NCI-H2029 (cell line): ENCODE measurements around the gene INSIG1.

ENCODE experiments used
- DNase-seq: peaks from one replicate; lab custom pipeline; 2025; lab: John Stamatoyannopoulos, UW

INSIG1 gene

DNA sequence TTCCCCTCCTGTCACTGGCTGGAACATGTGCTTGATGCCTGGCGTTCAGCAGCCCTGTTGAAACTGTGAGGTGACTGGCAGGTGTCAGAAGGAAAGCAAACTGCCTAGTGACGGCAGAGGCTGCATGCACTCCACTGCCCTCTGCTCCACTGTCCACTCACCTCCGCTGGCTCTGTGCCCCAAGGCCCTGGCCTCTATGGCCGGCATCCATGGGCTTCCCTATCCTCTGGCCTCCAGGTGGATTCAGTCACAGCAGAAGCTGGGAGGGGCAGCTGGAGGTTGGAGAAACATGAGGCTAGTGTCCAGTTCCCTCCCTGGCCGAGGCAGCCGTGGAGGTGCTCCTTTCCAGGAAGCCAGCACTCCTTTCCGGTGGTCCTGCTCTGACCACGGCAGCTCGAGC, 31.2 kb upstream of the INSIG1 start:
- DNase-seq, result no peak

DNA sequence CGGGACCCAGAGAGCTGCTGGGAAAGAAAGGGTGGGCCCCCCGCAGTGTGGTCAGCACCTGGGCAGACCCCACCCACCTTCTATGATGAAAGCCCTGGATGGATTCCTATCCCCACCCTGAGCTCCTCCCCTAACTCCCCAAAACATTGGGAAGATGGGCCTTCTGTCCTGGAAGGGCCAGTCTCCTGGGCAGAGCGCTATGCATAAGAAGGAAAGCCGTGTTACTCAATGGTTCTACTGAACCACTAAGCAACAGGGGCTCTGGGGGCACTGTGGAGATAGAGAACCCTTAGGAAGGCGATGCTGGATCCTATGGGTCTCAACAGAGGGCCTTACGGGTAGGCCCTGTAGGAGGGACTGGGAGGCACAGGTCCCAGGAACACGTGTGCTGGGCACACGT, 30.7 kb upstream of the INSIG1 start:
- DNase-seq, result no peak

DNA sequence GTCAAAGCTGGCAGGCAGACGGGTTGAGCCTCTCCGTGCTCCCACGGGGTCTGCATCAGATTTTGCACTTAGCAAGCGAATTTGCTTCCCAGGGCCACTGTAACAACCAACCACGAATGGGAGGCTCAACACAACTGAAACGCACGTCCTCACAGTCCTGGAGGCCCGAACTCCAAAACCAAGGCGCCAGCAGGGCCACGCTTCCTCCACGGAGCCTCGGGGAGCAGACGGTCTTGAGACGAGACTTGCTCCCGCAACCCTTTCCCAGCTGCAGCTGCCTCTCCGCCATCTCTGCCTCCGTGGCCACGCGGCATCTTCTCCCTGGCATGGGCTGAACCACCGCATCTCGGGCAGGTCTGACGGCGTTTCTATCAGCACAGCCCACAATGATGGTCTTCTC, 30.2 kb upstream of the INSIG1 start:
- no peak for DNase-seq

DNA sequence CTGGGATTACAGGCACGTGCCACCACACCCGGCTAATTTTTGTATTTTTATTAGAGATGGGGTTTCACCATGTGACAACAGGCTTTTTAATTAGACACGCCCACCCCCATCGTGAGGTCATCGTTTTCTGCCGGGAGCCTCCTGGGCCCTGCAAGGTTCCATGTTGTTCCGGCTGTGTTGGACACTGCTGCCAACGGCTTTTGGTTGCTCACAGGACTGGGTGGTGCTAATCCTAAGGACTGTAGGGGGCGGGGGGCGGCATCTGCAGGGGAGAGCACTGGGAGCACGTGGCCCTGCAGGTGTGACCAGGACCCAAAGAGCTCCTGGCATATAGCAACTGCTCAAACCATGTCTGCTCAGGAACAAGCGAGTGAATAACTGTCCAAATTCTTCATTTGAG, 29.5 kb upstream of the INSIG1 start:
- DNase-seq, result no peak

DNA sequence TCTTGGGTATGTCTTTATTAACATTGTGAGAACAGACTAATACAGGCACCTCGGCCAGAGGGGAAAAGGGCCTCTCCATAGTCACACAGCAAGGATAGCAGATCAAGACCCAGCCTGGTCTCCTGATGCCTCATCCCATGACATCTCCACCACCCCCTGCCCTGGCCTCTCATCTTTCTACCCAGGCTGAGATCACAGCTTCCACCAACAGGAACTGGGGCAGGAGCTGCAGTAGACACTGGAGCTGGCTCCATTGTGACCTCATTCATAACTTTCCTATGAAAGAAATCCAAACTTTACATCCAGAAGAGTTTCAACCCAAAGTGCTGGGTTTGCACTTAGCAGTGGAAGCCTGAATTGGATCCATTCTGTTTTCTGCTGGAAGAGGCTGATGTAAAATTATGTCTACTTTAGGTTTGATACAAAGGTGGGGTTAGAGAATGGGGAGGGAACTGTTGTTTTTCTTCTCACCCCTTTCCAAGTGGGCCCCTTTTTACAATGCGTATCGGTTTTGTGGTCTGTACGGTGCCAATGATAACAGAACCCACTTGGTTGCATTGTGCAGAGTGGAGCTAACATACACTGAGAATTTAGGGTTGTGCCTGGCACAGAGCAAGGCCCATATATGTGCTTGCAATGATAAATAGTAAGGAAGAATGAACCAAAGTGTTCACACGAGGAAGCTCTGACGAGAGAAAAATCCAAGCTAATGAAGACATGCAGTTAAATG, 28.6 kb upstream of the INSIG1 start:
- no peak for DNase-seq

DNA sequence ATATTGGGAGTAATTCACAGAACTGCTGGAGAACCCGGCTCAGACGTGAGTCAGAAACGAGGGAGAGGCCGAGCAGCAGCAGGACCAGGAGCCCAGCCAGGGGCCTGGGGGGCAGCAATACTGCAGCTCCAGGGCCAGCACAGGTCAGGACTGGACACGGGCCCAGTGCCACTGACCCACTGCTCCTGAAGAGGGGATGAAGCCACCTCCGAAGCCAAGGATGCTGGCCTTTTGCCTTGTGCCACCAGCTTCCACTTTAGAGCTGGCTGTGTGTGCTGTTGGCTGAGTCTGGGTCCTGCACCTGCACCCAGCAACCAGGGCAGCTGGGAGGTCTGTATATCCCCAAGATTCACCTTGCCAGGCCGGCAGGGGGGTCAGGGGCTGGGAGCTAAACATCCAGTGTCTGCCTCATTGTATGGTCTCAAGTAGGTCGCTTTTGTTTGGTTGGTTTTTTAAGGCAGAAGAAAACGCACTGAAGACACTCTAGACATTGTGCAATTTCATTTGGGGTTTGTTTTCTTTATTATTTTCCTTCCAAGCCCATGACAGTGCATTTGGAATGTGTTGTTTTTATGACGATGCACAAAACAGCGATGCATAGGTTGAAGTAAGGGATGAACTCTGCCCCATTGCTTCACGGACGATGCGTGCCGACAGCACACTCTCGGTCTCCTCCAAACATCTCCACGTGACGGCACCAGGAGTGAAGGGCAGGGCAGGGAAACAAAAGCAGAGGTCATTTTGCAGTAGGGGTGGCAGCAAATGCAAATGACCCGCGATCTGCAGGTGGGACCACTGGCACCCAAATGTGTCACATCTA, 27.7 kb upstream of the INSIG1 start:
- no peak for DNase-seq

DNA sequence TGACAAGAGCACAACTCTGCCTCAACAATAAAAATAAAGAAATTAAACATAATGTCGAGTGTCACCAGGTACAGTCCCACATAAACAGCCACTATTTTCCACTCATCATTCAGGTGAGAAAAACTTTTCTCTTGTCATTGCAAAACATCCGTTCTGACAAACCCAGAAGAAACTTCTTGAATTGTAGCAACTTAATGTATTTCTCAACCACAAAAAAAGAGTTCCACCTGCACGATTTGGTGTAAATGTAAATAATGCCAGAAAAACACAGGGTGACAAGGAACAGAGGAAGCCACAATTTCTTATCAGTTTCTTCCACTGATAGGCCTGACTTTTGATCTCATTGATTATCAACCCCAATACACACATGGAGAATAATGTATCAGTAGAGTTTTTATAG, 26.8 kb upstream of the INSIG1 start:
- DNase-seq, result no peak

DNA sequence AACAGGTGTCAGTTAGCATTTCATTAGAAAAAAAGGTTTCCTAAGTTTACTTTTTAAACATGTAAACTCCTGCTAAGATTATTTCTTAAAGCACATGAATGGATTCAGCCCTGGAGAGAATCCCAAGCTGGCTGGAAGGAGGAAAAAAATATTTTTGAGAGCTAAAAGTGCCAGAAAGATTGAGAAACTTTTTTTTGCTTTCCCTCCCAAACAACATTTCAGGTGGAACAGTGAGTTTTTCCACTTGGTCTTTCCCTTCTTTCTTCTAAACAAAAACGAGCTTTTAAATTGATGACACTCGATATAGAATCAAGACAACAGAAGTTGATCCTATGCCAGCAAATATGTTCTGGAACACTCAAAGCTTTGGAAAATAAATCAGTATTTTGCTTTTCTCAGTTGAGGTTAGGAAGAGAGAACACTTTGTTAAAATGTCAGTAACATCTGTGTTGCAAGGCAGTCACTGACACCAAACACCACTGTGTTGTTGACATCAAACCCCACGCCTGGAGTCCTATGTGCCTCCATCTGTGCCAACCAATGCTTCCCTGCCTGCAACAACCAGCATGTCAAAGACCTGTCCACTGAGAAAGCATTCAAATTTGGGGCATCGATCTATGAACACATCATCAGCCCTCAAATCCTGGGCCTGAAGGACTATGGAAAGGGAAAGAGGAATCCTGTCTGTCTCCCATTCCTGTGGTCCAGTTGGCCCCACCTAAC, 22.9 kb upstream of the INSIG1 start:
- DNase-seq, result no peak

DNA sequence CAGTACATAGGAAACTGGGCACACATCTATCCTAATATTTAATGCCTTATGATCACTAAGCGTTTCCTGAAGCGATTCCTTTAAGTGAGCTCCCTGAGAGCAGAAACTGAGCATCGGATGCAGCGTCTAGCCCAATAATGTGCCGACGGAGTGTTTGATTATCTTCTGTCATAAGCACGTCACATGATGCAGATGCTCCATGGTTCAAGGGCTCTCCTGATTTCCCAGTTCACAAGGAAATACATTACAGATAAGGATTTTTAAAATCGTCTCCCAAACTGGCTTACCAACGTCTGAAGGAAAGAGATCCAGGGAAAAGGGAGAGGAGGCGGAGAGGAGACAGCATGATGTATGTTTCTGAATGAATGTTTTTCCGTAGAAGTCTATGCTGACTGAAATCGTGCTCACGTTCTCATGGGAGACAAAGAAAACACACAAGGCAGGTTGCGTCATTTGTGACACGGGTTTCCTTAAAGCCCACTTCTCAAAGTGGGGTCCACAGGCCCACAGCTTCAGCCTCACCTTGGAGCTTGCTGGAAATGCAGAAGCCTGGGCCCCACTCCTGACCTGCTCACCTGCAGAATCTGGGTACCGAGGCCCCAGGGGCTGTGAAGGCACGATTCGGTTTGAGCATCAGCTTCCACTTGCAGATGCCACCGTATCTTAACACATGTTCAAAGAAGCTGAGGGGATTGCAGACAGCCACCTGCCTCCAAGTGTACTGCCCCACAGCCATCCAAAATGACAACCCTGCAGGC, 21.5 kb upstream of the INSIG1 start:
- no peak for DNase-seq

DNA sequence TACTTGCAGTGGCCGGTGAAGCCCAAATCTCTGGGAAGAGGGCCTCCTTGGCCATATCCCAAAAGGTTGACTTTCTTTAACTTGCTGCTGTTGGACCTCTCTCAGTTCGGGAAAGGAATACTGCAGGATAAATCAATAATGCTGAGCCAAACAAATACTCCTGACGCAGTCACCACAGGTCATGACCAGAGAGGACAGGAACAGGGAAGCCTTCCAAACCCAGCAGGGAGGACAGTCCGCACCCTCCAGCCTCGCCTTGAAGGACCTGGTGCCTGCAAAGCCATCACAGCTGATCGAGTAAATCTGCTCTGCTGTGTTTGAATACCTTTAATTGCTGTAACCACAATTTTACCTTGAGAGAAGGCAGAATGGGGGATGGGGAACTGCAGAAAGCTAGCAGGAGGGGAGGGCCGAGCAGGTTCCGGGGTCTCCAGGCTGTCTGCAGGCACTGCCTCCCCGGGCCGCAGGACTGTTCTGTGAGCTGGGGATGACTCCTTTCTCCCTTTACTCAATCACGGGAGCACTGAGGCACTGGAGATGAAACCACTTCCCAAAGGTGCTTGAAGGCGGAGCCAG, 20.8 kb upstream of the INSIG1 start:
- DNase-seq, result no peak

DNA sequence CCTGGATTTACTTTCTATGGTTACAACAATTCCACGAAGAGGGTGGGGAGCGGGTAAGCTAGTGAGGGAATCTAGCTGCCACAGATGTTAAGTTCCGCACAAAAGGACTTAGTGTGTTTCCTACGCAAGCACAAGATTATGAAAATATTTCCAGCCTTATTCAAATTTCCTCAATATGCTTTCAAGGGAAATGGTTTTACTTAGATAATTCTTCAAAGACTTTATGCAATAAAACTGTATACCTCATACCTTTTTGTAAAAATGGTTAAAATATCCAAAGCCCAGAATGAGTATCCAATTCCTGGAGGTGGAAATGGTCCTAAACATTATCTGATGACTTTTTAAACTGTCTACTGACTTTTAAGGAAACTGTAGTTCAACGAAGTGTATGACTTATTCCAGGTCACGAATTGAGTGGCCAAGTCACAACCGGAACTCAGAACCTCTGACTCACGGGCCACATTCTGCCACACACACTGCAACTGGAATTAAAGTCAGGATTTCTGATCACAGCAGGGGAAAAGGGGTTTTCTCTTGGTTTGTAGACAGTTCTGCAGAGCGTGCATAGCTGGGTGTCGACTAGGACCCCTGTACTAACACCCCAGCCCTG, 20.2 kb upstream of the INSIG1 start:
- no peak for DNase-seq

DNA sequence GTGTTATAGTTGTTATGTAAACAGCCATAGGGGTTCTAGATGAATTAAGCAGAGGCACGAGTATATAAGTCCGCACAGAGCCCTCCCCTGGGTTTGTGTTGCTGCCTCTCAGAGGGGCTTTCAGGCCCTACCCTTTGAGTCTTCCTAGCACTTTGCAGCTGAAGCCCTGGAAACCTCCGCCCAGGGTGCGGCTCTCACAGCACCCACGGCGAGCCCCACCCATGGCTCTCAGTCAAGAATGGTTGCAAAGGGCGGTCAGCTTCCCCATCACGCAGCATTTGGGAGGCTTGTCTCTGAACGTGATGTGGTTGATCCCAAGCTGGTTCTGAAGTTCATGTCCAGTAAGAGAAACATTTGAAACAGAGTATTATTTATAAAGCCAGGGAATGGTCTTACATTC, 18.8 kb upstream of the INSIG1 start:
- DNase-seq, result no peak

DNA sequence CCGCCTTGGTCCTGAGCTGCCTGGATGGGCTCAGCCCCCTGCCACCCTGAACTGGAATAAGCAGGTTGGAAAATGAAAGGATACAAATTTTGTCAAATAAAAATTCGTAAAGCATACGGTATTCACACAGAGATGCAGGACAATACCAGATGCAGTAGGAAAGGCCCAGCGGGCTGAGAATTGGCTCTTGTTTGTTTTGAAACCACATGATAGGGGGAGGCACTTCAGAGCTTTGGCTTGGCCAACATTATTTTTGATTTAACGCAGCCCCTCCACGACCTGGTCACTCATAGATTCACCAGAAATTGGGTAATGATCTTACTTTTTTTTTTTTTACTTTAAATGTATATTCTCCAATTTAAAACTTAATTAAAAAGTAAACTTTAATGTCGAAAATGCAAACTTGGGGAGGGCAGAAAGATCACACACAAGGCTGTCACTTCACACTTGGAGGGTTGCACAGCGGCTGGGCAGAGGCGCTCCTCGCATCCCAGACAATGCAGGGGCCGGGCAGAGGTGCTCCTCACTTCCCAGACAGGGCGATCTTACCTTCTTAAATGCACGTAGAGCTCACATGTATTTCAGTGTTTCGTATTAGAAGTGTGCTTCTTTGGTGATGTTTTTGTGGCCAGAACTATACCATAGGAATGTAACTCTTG, 17.8 kb upstream of the INSIG1 start:
- DNase-seq, result no peak

DNA sequence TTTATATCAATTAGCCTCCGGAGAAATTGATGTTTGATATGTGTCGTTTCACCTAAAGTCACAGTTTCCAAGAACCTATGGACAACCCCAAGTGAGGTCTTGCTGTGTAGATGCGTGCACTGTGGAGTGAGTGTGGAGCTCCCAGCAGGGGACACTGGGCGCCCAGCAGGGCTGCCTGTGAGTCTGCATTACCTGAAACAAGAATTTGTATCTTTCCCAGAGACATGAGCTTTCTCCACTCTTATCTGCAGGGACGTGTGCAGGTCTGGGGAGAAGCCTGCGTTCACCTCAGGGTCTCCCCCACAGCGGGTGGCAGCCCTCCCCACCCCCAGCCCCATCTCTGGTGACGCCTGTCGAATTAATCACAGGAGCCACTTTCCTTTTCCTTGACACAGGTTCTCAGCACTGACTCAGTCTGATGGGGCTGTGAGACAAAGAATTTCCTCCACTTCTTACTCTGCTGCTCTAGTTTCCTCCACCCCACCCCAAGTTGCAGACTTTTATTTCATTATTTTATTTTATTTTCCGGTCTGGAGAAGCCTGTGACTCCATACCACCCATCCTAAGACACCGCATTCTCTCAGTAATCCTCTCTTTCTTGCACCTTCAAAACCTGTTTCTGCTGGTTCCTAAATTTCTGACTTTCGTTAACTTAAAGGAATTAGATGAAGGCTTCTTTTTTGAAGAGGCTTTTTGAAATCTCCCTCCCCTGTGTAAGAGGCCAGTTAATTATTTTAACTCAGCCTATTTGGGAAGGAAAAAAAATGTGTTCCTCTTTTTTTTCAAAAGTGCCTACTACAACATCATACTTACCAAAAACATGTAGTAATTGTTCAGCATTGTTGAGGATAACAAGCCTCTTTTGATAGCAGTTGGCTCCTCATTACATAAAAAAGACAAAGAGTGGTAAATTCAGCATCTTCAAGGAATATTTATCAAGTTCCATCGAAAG, 17.0 kb upstream of the INSIG1 start:
- DNase-seq, result no peak

DNA sequence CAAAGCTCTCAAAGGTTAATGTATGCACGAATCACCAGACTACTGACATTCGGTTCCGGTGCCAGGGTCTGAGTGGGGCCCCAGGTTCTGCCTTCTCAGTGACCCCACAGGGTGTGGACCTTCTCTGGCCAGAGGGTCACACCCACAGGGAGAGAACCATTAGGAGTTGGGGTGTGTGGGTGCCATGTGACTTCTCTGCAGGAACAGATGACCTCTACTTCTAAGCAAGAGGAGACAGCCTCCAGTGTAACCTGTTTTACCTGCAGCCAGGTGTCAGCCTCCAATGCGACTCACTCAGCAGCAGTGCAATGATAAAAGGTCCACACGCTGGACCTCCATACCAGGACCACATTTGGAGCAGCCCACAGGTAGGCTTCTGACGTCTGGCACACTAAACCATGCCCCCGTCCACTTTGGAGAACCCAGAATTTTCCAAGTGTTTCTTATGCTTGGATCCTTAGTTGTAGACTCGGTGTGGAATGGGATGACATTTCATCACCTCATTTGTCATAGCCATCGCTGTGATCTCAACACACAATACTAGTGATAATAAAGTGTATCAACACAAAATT, 16.2 kb upstream of the INSIG1 start:
- no peak for DNase-seq

DNA sequence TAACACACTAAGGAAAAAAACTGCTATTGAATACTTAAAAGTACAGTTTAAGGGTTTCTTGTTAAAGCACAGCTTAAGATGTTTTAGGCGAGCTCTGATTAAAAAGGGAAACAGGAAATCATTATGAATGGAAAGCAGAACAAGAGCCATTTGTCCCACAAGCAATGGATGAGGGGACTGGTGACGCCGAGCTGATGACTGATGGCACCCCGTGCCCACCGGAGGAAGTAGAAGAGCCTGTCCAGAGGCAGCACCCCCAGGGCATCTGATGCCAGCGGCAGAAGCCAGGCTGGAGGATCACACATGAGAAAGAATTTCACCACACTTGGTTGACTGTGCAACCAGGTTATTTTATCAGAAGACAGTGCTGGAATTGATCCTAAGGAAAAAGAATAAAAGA, 15.0 kb upstream of the INSIG1 start:
- DNase-seq, result no peak

DNA sequence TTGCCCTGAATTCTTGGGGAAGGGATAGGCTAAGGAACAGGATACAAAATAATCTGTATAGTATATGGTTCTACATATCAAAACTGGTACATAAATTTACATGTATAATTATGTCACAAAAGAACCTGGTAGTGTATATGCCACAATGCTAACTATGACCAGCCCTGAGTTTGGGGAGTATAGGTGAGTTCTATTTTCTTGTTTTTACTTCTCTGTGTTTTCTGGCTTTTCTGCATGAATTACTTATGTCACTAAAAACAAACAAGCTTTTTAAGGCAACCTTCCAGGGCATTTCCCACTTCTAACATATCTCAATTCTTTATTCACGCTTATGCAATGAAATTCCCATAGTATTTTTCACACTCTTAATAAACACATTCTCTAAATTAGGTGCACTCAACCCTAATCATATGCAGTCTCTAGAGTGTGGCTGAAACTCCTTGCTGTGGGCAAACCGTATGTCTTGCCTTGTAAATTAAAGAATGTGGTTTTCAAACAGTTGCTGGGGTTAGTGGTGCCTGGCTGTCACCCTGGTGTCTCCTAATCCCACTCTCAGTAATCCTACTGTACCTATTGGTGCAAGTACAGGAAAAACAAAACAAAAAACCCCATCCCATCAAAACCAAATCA, 14.0 kb upstream of the INSIG1 start:
- no peak for DNase-seq

DNA sequence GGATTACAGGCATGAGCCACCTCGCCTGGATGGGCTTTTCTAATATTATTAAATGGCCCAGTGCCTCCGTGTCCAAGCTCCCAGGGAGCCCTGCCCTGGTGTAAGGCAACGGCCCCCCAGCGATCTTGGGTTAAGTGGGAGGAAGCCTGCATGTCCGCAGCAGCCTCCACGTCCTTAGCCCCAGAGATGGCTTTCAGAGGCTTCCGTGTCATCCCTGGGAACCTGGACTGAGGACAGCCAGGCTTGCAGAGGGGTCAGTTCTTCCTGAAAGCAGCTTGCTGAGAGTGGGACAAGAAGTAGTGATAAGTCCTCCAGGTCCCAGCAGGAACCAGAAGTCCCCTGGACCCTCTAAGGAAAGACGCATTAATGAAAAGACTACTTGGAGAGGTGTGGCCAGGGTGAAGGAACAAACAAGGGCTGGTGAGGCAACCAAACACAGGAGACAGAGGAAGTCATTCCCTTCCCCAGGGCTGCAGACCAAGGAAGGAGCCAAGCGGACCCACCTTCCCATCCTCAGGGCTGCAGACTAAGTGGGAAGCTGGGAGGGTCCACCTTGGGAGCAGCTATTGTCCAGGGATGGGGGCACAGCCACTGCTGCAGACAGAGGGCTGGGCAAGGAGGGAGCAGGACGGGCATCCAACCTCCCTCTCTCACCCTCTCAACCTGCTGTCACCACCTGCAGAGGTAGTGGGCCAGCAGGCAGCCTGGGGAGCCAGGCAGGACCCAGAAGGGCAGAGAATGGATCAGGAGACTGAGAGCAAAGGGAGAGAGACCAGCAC, 13.0 kb upstream of the INSIG1 start:
- no peak for DNase-seq
